Ovary (tissue), 9 donors: ENCODE results near the gene CCDC110. TPM values are rescaled to one million over a fixed set of nuclear protein-coding genes. Genes with fewer than 3 reads are reported as not detected.

Experiments
- DNase-seq, 5 donors: peaks; one replicate each; pipeline ENCODE4 v3.0.0-alpha.2; 2019 to 2020
- H3K27ac ChIP-seq, 2 donors: fragments of 200-600 bp; one replicate each; pipeline versions ENCODE4 v1.5.1 to v1.8.0; 2019 to 2022
- H3K27me3 ChIP-seq: fragments of 200-600 bp; one replicate; pipeline ENCODE4 v1.8.0; 2022
- H3K36me3 ChIP-seq: fragments of 200-600 bp; sonication (generic); one replicate; pipeline ENCODE4 v1.5.1; 2019
- H3K4me1 ChIP-seq: one replicate; pipeline ENCODE4 v1.8.1; 2013; ENCODE audit warnings: mild to moderate bottlenecking, moderate library complexity; ENCODE audit not compliant: insufficient read depth
- H3K4me3 ChIP-seq: fragments of 200-600 bp; sonication (generic); one replicate; pipeline ENCODE4 v1.5.1; 2017
- H3K9me3 ChIP-seq, 2 donors: fragments of 200-600 bp in 1 of 2; sonication (generic) in 1 of 2; one replicate each; pipeline versions ENCODE4 v1.5.1 to v1.8.1; 2013 to 2019; ENCODE audit warnings: mild to moderate bottlenecking in 1 of 2, moderate library complexity in 1 of 2
- CTCF ChIP-seq, 3 donors: fragments of 450-650 bp in 2 of 3; fragments of 200-600 bp in 1 of 3; IDR thresholded peaks; one replicate each; pipeline versions ENCODE4 v1.5.1 to v1.8.0; 2016 to 2022; ENCODE audit warnings: antibody characterized with exemption in 3 of 3, mild to moderate bottlenecking in 1 of 3
- EP300 ChIP-seq: sonication (generic); formaldehyde crosslinking; IDR thresholded peaks from one replicate; pipeline ENCODE4 v1.6.1; 2017; ENCODE audit warnings: antibody characterized with exemption
- POLR2A ChIP-seq: fragments of 450-650 bp; IDR thresholded peaks from one replicate; pipeline ENCODE4 v1.6.1; 2017; ENCODE audit warnings: antibody characterized with exemption, mild to moderate bottlenecking, moderate library complexity
- WGBS, 3 donors: extraction: QIAGEN DNeasy Blood & Tissue Kit in 1 of 3; methylation state at CpG; one replicate each; pipeline versions ENCODE4 v1.1.5 to v1.1.7; 2013 to 2017; 5-methylcytosine and 5-hydroxymethylcytosine counted together
- intact Hi-C, 4 donors: fragments of 100-400 bp; cut with DNase I; formaldehyde crosslinking; loops; one replicate each; pipeline versions ENCODE4 v1.11.0 to v1.15.1; 2022 to 2023
- polyA plus RNA-seq, 2 donors: library from polyadenylated mRNA; stranded (reverse); fragments of 200-250 nt in 1 of 2; fragments of 350-450 nt in 1 of 2; fragmentation: Illumina TruSeq in 1 of 2; extraction: RNeasy Lipid Tissue Mini Kit (QIAGEN cat#74804) in 1 of 2; gene quantifications; one replicate each; pipeline ENCODE4 v1.2.3, GENCODE V29; 2013 to 2014
- small RNA-seq: library from RNA; depleted of rRNA; stranded (forward); fragments of <200 nt; gene quantifications from one replicate; pipeline ENCODE3, GENCODE V24; 2016
- total RNA-seq, 7 donors: library from RNA; depleted of rRNA in 2 of 7; stranded (reverse); fragments of >200 nt in 2 of 7; fragmentation: NEBNext Ultra II Directional in 3 of 7; extraction: Animal tissue kit (Norgen Biotek cat#: 25700) in 3 of 7; gene quantifications; one replicate each; pipeline versions ENCODE4 v1.1.0 to v1.2.4, GENCODE V29; 2016 to 2023
- donor health status: DM: no; HTN: no; CAD: no; lungs with moderate emphysema.
- donor health status: DM: no; HTN: no; CAD: no.
- donor health status: Bipolar disorder and iron deficiency.
- donor health status: DM: yes; HTN: yes; CAD: no.
- donor health status: DM: no; HTN: no; CAD: no.
- donor health status: DM: yes; HTN: yes; CAD: no.

CCDC110 gene
- total and polyA plus RNA-seq, 9 donors = 1.8 to 6.4 (median 3.2) TPM

- no peaks in the 10 kb centered on the region for H3K27me3 ChIP-seq
- TF ChIP-seq POLR2A (no peak), CTCF (IDR thresholded peaks at IDR 0.05) (no peak), EP300 (no peak)
- no peaks in the 10 kb centered on the region for H3K9me3 ChIP-seq
- H3K4me1 ChIP-seq = peaks cover 3% of the 10 kb centered on the region
- intact Hi-C loops = loop anchor here (5.0 to 10.0 kb wide), 3 partner anchors 182 to 195 kb away; partner anchors contain the start of genes CFAP97 (in 3 of the 4) and SNX25 (in 2 of the 4)
- H3K36me3 ChIP-seq = no peaks in the 10 kb centered on the region
- H3K4me3 ChIP-seq = peak within 1 kb of the TSS; percentile 91
- WGBS, 3 donors = 3 to 5% (median 3%) methylated on average over 38 of the region's 38 CpGs
- peak within 1 kb of the TSS; percentile 98 to 99 for H3K27ac ChIP-seq
- peak in 1 of 5 donors; percentile 54 for DNase-seq
These were observed 74.7 kb downstream of the CCDC110 start, which contains the start of gene ANKRD37 for GRCh38 chr4:185396724-185397385. TSS of gene ANKRD37 (plus strand) at chr4:185396841. CDS start at chr4:185396924, 83 bp downstream.

DNA sequence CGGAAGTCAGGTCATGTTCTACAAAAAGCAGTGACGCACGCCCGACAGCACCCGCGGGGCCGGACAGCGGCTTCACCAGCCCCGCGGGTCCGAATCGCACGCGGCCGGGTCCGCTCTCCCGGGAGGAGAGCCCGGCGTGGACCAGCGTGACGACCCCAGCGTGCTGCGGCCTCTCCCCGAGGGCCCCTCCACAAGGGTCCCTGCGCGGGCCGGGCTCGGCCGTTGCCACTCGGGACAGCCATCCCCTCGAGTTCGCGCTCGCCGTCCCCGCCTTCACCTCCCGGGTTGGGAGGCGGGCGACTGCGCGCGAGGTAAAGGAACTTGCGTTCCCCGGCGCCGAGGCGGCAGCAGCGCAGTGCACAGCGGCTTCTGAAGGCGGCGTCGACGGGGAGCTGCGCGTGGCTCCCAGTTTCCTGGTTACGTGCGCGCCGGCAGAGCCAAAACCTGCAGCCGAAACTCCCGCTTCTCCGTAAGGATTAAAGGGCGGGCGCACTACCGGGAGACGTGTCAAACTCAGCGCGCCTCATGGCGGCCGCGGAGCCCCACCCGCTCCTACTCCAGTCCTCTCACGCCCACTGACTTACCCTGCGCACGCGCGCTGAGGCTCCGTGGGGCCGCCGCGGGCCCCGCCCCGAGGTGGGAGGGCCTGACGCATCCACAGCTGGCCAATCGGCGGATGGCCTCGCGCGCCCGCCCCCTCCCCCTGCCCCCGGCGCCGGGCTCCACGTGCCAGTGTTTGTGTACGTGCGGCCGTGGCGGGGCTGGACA is 75.4 kb downstream of the CCDC110 start:
- no peaks in the 10 kb centered on the region for H3K27me3 ChIP-seq
- DNase-seq = peak; percentile 96 to 99 (median 98)
- H3K9me3 ChIP-seq = no peaks in the 10 kb centered on the region
- peak overlapping the region; percentile 98 to 99 for H3K27ac ChIP-seq
- peaks cover 3% of the 10 kb centered on the region for H3K4me1 ChIP-seq
- peak; percentile 56 for TF ChIP-seq EP300
- TF ChIP-seq POLR2A = peak; percentile 81
- TF ChIP-seq CTCF (IDR thresholded peaks at IDR 0.05) = peak in 2 of 3 donors; percentile 3 to 32
- H3K36me3 ChIP-seq = no peaks in the 10 kb centered on the region
- H3K4me3 ChIP-seq = peak overlapping the region; percentile 91
- 0 to 1% (median 0%) methylated on average over 65 to 98 of the region's 98 CpGs for WGBS, 3 donors
- intact Hi-C loops = loop anchor here (5.0 to 10.0 kb wide), 3 partner anchors 181 to 194 kb away; partner anchors contain the start of genes CFAP97 (in 3 of the 4) and SNX25 (in 2 of the 4)

DNA sequence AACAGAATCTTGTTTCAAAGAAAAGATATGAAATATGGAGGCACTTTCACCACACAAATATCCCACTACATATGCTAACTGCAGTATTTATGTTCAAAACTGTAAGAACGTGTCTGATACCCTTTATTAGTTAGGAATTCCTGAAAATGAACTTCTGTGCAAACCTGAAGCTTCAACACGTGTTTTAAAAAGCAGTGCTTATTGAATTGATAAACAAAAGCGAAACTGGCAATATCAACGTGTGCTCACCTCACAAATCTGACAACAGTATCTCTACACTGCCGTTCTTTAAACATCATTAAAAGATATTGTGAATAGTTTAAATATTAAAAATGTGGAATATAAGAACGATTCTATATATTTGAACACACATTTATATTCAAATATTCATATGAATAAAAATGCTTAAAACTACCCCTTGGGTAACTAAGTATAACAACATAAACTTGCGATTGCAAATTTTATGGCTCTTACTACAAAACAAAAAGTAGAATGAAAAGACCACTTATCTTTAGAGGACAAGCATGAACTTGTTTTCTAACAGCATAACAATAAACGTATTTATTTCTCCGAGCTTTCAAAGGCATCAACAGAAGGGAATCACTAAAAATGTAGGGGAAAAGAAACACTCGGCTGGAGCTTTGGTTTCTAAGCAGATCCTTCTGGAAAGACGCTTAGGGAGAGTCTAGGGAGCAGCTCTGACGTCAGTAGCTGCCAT is 76.1 kb downstream of the CCDC110 start, which contains the start of gene LRP2BP:
Gene LRP2BP (minus strand): TSS at position 687 of the 718 bp plus-strand sequence. CDS start 17,738 bp downstream, outside the sequence.
- no peaks in the 10 kb centered on the region for H3K9me3 ChIP-seq
- 1 to 6% (median 1%) methylated on average over 12 of the region's 12 CpGs for WGBS, 3 donors
- H3K27me3 ChIP-seq = no peaks in the 10 kb centered on the region
- H3K4me3 ChIP-seq = peak within 1 kb of the TSS; percentile 91
- intact Hi-C loops = loop anchor here (5.0 to 10.0 kb wide), 3 partner anchors 181 to 193 kb away; partner anchors contain the start of genes CFAP97 (in 3 of the 4) and SNX25 (in 2 of the 4)
- peak within 1 kb of the TSS; percentile 98 to 99 for H3K27ac ChIP-seq
- H3K36me3 ChIP-seq = no peaks in the 10 kb centered on the region
- H3K4me1 ChIP-seq = peaks cover 3% of the 10 kb centered on the region
- DNase-seq = no peak
- no peak for TF ChIP-seq CTCF (IDR thresholded peaks at IDR 0.05)
- TF ChIP-seq EP300 = no peak
- no peak for TF ChIP-seq POLR2A

Small RNA genes within 50 kb of the gene (small RNA-seq; reads per million reads assigned to genes)
- gene RF00019 = not detected

Other genes starting within 250 kb of the CCDC110 start
- 1 to 10 TPM; 2.0 to 5.9 (median 3.7) TPM for gene LRP2BP, start 75.8 kb downstream of the CCDC110 start, total RNA-seq
- 1 to 10 TPM in 1 of 2 donors, under 1 TPM in 1; 0.77 to 1.6 TPM for gene LRP2BP, start 75.8 kb downstream of the CCDC110 start, polyA plus RNA-seq
- 10 to 100 TPM in 6 of 7 donors, 1 to 10 TPM in 1; 9.8 to 72.8 (median 20.1) TPM for gene ANKRD37, start 74.9 kb downstream of the CCDC110 start, total RNA-seq
- gene ANKRD37, start 74.9 kb downstream of the CCDC110 start, polyA plus RNA-seq = 10 to 100 TPM in 1 of 2 donors, 1 to 10 TPM in 1; 6.3 to 16.2 TPM
- 10 to 100 TPM; 33.4 to 69.3 (median 51.3) TPM for gene UFSP2, start 45.8 kb downstream of the CCDC110 start, total RNA-seq
- 10 to 100 TPM; 37.0 to 67.9 TPM for gene UFSP2, start 45.8 kb downstream of the CCDC110 start, polyA plus RNA-seq
- gene PDLIM3, start 63.8 kb upstream of the CCDC110 start, total RNA-seq = 100 to 1,000 TPM in 3 of 7 donors, 10 to 100 TPM in 4; 40.9 to 220 (median 78.7) TPM
- 100 to 1,000 TPM in 1 of 2 donors, 10 to 100 TPM in 1; 49.5 to 146 TPM for gene PDLIM3, start 63.8 kb upstream of the CCDC110 start, polyA plus RNA-seq